ENCODE measurements around the gene KLHL40.

DNA sequence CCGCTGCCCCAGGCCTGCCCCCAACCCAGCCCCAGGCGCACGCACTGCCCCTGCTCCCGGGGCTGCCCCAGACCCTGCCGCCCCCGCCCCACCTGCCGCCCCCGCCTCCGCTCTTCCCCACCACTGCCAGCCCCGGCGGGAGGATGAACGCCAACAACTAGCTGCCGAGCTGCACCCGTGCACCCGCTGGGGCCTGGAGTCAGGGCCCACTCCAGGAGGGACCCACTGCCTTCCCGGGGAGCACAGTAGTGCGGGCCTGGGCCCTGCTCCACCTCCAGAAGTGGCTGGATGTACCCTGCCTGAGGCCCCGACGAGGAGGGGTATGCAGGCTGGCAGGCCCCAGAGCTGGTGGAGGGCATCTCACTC lies 20.9 kb upstream of the KLHL40 start:
- TF ChIP-seq, protein P1, sequence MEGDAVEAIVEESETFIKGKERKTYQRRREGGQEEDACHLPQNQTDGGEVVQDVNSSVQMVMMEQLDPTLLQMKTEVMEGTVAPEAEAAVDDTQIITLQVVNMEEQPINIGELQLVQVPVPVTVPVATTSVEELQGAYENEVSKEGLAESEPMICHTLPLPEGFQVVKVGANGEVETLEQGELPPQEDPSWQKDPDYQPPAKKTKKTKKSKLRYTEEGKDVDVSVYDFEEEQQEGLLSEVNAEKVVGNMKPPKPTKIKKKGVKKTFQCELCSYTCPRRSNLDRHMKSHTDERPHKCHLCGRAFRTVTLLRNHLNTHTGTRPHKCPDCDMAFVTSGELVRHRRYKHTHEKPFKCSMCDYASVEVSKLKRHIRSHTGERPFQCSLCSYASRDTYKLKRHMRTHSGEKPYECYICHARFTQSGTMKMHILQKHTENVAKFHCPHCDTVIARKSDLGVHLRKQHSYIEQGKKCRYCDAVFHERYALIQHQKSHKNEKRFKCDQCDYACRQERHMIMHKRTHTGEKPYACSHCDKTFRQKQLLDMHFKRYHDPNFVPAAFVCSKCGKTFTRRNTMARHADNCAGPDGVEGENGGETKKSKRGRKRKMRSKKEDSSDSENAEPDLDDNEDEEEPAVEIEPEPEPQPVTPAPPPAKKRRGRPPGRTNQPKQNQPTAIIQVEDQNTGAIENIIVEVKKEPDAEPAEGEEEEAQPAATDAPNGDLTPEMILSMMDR (conservative IDR thresholded peaks at IDR 0.05 in 1 of 2, IDR thresholded peaks at IDR 0.05 in 1 of 2; ENCODE audit: low read depth in 1 of 2, low read length in 2 of 2), result no peak
- no peak for TF ChIP-seq EZH2 (IDR thresholded peaks at IDR 0.05; ENCODE audit: low read length, missing control alignments)

Data from fibroblast of lung (primary cell).